Small intestine (tissue), 7 donors: ENCODE results near the gene B9D2. TPM values are rescaled to one million over a fixed set of nuclear protein-coding genes. Genes with fewer than 3 reads are reported as not detected.
A peak's percentile ranks its signal among the peaks of the same experiment; 100 is the strongest.

Source experiments
- DNase-seq, 2 donors: peaks; one replicate each; pipeline versions ENCODE4 v3.0.0 to v3.0.0-alpha.2; 2013
- FAIRE-seq: peaks from 2 replicates; lab custom pipeline; 2012; peaks lifted over from hg19 to GRCh38; lab: Jason Lieb, UNC
- H3K27ac ChIP-seq, 3 donors: one replicate each; pipeline ENCODE4 v1.5.1; 2013; ENCODE audit warnings: low read length in 2 of 3, mild to moderate bottlenecking in 2 of 3, control low read depth in 1 of 3, inconsistent platforms in 1 of 3, low read depth in 1 of 3, moderate library complexity in 1 of 3
- H3K27me3 ChIP-seq, 3 donors: one replicate each; pipeline ENCODE4 v1.6.1; 2013; ENCODE audit warnings: low read length in 3 of 3, inconsistent platforms in 1 of 3; ENCODE audit not compliant: control insufficient read depth in 3 of 3, insufficient read depth in 3 of 3
- H3K36me3 ChIP-seq, 3 donors: one replicate each; pipeline ENCODE4 v1.6.1; 2013; ENCODE audit warnings: low read length in 3 of 3, inconsistent platforms in 1 of 3, low read depth in 1 of 3, mild to moderate bottlenecking in 1 of 3, moderate library complexity in 1 of 3; ENCODE audit not compliant: control insufficient read depth in 3 of 3, insufficient read depth in 2 of 3
- H3K4me1 ChIP-seq, 3 donors: one replicate each; pipeline ENCODE4 v1.6.1; 2013; ENCODE audit warnings: low read length in 2 of 3, inconsistent platforms in 1 of 3, low read depth in 1 of 3, mild to moderate bottlenecking in 1 of 3, moderate library complexity in 1 of 3; ENCODE audit not compliant: control insufficient read depth in 3 of 3, insufficient read depth in 2 of 3
- H3K4me3 ChIP-seq, 3 donors: one replicate each; pipeline ENCODE4 v1.5.1; 2013; ENCODE audit warnings: low read length in 3 of 3, control low read depth in 1 of 3, inconsistent platforms in 1 of 3, low read depth in 1 of 3, mild to moderate bottlenecking in 1 of 3, moderate library complexity in 1 of 3
- H3K9me3 ChIP-seq, 2 donors: one replicate each; pipeline ENCODE4 v1.6.1; 2013; ENCODE audit warnings: low read depth in 1 of 2, low read length in 1 of 2; ENCODE audit not compliant: control insufficient read depth in 2 of 2, insufficient read depth in 1 of 2
- WGBS, 3 donors: extraction: QIAGEN DNeasy Blood & Tissue Kit; methylation state at CpG; one replicate each; pipeline ENCODE4 v1.1.7; 2013; 5-methylcytosine and 5-hydroxymethylcytosine counted together
- polyA plus RNA-seq, 4 donors: library from polyadenylated mRNA; stranded (reverse) in 3 of 4; unstranded in 1 of 4; fragments of 200-250 nt in 3 of 4; fragments of 120-200 nt in 1 of 4; gene quantifications; one replicate each; pipeline versions ENCODE4 v1.2.1 to v1.2.3, GENCODE V29; 2013
- donor health status: healthy with polysubstance abuse.
- donor health status: control.
- donor health status: control.
- donor health status: Bipolar disorder and iron deficiency.
- donor health status: healthy.

B9D2 gene
- polyA plus RNA-seq, 4 donors, result 4.7 to 9.8 (median 5.9) TPM

DNA sequence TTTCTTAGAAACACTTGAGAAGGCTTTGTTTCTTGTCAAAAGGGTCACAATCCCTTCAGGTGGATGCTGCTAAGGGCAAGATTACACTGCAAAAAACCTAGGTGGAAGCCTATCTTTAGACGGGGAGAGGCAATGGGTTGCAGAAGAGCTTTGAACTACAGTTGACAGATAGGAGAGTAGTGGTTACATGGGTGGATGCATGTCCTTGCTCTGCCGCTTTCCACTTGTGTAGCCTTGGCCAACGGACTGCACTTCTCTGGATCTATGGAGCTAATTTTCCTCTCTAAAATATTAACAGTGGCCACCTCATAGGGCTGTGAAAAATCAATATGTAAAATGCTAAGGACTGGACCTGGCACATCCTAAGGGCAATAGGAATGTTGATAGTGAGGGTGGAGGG is 34.6 kb upstream of the B9D2 start:
- no peak overlapping the region for H3K27ac ChIP-seq
- peaks cover 3 to 9% (median 7%) of the 10 kb centered on the region in 3 donors for H3K4me1 ChIP-seq
- H3K27me3 ChIP-seq, result no peaks in the 10 kb centered on the region
- DNase-seq (no peak), FAIRE-seq (no peak)
- 28 to 56% (median 42%) methylated on average over 3 of the region's 3 CpGs for WGBS, 3 donors
- H3K36me3 ChIP-seq, result peaks cover 0 to 25% (median 0%) of the 10 kb centered on the region in 3 donors
- H3K9me3 ChIP-seq, result no peaks in the 10 kb centered on the region
- peak overlapping the region; percentile 84 to 93 (median 89) for H3K4me3 ChIP-seq

DNA sequence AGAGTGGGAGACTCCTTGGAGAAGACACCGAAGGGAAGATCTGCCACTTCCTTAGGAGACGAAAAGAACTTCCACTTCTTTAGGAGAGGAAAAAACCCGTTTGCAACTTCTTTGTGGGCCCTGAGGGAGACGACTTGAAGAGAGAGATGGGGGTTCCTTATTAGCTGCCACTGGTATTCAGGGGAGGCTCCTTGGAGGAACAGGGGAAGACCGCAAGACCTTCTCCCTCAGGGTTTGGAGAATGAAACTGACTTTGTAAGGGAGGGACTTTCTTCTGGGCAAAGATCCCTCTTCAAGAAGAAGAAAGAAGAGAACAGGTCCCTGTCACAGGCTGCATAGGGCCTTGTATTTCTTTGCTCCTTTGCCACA is 34.1 kb upstream of the B9D2 start:
- WGBS, 3 donors, result 0 to 1% (median 0%) methylated on average over 5 of the region's 5 CpGs
- peak overlapping the region; percentile 34 to 93 (median 76) for H3K27ac ChIP-seq

DNA sequence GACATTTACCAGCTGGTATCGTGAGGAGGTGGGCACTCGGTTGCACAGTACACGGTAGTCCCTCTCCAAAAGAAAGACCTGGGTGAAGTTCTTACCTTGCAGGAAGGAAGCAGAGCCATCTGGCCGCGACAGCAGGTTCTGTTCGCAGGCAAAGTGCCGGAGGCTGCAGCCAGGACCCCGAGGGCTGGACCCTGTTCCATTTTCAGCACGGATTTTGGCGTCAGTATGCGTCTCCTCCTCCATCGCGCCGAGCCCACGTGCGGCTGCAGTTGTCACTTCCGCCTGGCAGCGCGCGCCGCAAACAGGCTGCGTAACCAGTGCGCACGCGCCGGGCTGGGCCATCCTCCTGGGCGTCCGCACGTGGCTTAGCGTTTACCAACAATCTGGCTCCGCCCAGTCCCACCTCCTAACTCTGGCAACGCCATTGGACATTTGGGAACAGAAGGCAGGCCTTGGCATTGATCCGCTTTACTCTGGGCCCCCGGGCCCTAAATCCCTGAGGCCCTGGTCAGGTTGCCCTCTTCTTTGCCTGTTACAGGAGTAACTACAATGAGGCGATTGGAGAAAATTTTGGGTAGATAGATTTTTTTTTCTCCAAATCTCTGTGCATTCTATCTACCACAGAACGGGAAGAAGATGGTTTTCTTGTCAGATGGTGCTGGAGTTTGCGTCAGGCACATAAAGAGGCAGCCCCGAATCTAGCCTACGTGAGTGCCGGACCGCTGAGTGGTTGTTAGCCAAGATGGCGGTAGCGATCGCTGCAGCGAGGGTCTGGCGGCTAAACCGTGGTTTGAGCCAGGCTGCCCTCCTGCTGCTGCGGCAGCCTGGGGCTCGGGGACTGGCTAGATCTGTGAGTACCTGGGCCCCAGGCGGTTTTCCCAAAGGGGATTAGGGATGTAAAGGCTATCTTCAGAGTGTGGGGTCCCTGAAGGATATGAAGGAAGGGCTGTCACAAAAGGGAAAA is 33.4 kb upstream of the B9D2 start, which contains the start of the genes BCKDHA and EXOSC5:
BCKDHA (plus strand) TSS at position 733 of the 964 bp plus-strand sequence; CDS start at position 743, 10 bp downstream.
EXOSC5 (minus strand) TSS at position 274 of the 964 bp plus-strand sequence; CDS start at position 243, 31 bp downstream.
- Histone ChIP-seq H3K9me3 (no peaks in the 10 kb centered on the region), H3K4me3 (peak within 1 kb of the TSS; percentile 84 to 93 (median 89)), H3K4me1 (peaks cover 3 to 9% (median 7%) of the 10 kb centered on the region in 3 donors), H3K27ac (peak within 1 kb of the TSS; percentile 34 to 93 (median 76)), H3K27me3 (no peaks in the 10 kb centered on the region), H3K36me3 (peaks cover 0 to 21% (median 0%) of the 10 kb centered on the region in 3 donors)
- DNase-seq, result peak; percentile 100
- WGBS, 3 donors, result 0% methylated on average over 50 of the region's 50 CpGs
- no peak for FAIRE-seq

More for the DNA sequence above, 34.1 kb upstream of the B9D2 start:
- DNase-seq (no peak), FAIRE-seq (no peak)
- H3K9me3 ChIP-seq, result no peaks in the 10 kb centered on the region
- no peaks in the 10 kb centered on the region for H3K27me3 ChIP-seq
- peaks cover 3 to 9% (median 7%) of the 10 kb centered on the region in 3 donors for H3K4me1 ChIP-seq
- peaks cover 0 to 20% (median 0%) of the 10 kb centered on the region in 3 donors for H3K36me3 ChIP-seq
- peak overlapping the region; percentile 84 to 93 (median 89) for H3K4me3 ChIP-seq

DNA sequence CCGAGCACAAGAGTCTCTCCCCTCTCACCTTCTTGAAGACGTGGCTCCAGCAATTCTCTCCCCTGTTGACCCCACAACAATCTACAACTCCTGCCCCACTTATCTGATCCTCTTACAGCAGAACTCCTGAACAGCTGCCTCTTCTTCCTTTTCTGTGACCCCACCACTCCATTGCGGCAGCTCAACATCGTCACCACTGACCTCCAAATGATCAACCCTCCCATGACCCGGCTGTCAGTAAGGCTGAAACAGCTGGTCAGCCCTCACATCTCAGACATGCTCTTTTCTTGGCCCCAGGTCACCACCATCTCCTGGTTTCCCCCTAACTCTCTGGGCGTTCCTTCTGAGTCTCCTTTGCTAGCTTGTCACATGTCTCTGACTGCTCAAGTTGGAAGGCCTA is 31.4 kb upstream of the B9D2 start:
- whole genome bisulfite sequencing, 3 donors, result 65 to 80% (median 71%) methylated on average over 6 of the region's 6 CpGs
- Histone ChIP-seq H3K4me1 (peaks cover 3 to 9% (median 7%) of the 10 kb centered on the region in 3 donors), H3K4me3 (no peak overlapping the region), H3K9me3 (no peaks in the 10 kb centered on the region), H3K27ac (no peak overlapping the region), H3K36me3 (peaks cover 0 to 32% (median 6%) of the 10 kb centered on the region in 3 donors), H3K27me3 (no peaks in the 10 kb centered on the region)
- no peak for DNase-seq
- no peak for FAIRE-seq

DNA sequence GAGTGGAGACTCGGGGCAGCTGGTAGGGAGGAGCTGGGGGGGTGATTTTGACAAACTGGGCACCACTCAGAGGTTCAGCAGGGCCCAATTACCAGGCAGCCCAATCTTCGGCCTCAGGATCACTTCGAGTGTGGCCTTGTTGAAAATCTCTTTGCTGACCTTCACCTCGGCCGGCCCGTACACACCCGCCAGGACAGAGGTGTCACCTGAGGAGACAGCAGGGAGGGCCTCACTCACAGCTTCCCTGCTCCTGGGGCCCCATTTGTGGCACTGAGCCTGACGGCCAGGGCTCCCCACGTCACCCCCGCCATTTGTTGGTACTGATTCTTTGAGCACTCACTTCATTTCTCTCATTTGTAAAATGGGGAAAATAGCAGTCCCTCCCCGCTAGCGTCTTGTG is 28.8 kb upstream of the B9D2 start:
- 81 to 91% (median 87%) methylated on average over 12 of the region's 12 CpGs for WGBS, 3 donors
- no peak for DNase-seq
- H3K9me3 ChIP-seq, result no peaks in the 10 kb centered on the region
- no peaks in the 10 kb centered on the region for H3K27me3 ChIP-seq
- H3K27ac ChIP-seq, result no peak overlapping the region
- H3K36me3 ChIP-seq, result peaks cover 2 to 50% (median 11%) of the 10 kb centered on the region in 3 donors
- H3K4me1 ChIP-seq, result no peaks in the 10 kb centered on the region
- H3K4me3 ChIP-seq, result no peak overlapping the region
- FAIRE-seq, result no peak

- Histone ChIP-seq H3K27me3 (no peaks in the 10 kb centered on the region), H3K4me1 (no peaks in the 10 kb centered on the region), H3K36me3 (peaks cover 2 to 62% (median 11%) of the 10 kb centered on the region in 3 donors), H3K9me3 (no peaks in the 10 kb centered on the region), H3K4me3 (no peak overlapping the region), H3K27ac (no peak overlapping the region)
- WGBS, 3 donors, result 84 to 92% (median 90%) methylated on average over 11 of the region's 11 CpGs
- DNase-seq (no peak), FAIRE-seq (no peak)
Observed at GRCh38 chr19:41391618-41392017, 27.7 kb upstream of the B9D2 start.

DNA sequence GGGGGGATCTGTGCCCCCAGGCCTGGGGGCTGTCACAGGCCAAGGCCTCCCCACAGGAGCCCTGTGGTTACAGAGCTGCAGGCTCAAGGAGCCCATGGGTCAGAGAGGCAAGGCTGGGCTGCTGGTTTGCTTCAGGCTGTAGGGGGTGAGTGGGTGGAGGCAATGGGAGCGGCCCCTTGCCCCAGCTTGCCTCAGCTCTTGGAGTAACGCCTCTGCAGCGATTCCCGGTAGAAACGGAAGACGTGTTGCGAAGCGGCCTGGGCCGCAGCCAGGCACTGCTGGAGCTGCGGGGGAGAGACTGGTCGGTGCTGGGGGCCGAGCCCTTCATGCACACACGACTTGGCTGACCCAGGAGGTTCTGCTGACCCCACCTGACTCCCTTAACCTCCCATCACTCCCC is 22.5 kb upstream of the B9D2 start:
- Histone ChIP-seq H3K27me3 (no peaks in the 10 kb centered on the region), H3K9me3 (no peaks in the 10 kb centered on the region), H3K4me1 (no peaks in the 10 kb centered on the region), H3K27ac (no peak overlapping the region), H3K36me3 (peaks cover 2 to 71% (median 10%) of the 10 kb centered on the region in 3 donors), H3K4me3 (no peak overlapping the region)
- WGBS, 3 donors, result 88 to 95% (median 93%) methylated on average over 13 of the region's 13 CpGs
- DNase-seq, result no peak
- no peak for FAIRE-seq

DNA sequence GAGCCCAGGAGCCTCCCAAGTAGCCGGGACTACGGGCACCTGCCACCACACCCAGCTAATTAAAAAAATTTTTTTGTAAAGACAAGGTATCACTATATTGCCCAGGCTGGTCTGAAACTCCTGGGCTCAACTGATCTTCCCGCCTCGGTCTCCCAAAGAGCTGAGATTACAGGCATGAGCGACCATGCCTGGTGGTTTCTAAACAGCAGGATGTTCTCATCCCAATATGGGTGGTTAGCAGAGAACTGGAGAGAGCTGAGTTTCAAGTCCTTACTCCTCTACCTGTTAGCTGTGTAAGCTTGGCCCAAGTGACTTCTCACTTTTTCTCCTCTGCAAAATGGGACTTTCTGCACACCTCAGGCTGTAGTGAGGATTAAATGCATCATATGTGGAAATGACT is 20.4 kb upstream of the B9D2 start:
- no peak overlapping the region for H3K4me3 ChIP-seq
- H3K36me3 ChIP-seq, result peaks cover 0 to 52% (median 0%) of the 10 kb centered on the region in 3 donors
- WGBS, 3 donors, result 64 to 84% (median 76%) methylated on average over 5 of the region's 5 CpGs
- no peak for FAIRE-seq
- DNase-seq, result no peak
- no peaks in the 10 kb centered on the region for H3K4me1 ChIP-seq
- H3K27ac ChIP-seq, result no peak overlapping the region
- no peaks in the 10 kb centered on the region for H3K9me3 ChIP-seq
- H3K27me3 ChIP-seq, result no peaks in the 10 kb centered on the region
